LNCaP clone FGC (cell line): ENCODE data around the gene MEX3A.

ENCODE experiments used
- DNase-seq: peaks from one replicate; pipeline ENCODE4 v3.0.0-alpha.2; 2011; ENCODE audit warnings: low read depth
- H3K4me3 ChIP-seq: 2 replicates; pipeline ENCODE4 v1.5.1; 2011; ENCODE audit warnings: mild to moderate bottlenecking, low read depth, low read length, control low read depth
- CTCF ChIP-seq: IDR thresholded peaks from 2 replicates; pipeline ENCODE4 v1.5.1; 2012; ENCODE audit warnings: mild to moderate bottlenecking; ENCODE audit not compliant: control insufficient read depth, insufficient read depth; ENCODE audit errors: extremely low read depth

MEX3A gene

GRCh38 chr1:156062189-156062588 lies 20.1 kb downstream of the MEX3A start:
- no peak for DNase-seq
- no peak for TF ChIP-seq CTCF
- peak overlapping the region; percentile 93 for H3K4me3 ChIP-seq

- peak within 1 kb of the TSS; percentile 93 for H3K4me3 ChIP-seq
- TF ChIP-seq CTCF, result no peak; the same call in 1 of the 2 replicates
- peak; percentile 78 for DNase-seq
Measured at GRCh38 chr1:156060937-156061636, 21.2 kb downstream of the MEX3A start, which contains the start of gene RAB25. RAB25 (plus strand) TSS chr1:156061160; CDS start chr1:156061401, 241 bp downstream.

DNA sequence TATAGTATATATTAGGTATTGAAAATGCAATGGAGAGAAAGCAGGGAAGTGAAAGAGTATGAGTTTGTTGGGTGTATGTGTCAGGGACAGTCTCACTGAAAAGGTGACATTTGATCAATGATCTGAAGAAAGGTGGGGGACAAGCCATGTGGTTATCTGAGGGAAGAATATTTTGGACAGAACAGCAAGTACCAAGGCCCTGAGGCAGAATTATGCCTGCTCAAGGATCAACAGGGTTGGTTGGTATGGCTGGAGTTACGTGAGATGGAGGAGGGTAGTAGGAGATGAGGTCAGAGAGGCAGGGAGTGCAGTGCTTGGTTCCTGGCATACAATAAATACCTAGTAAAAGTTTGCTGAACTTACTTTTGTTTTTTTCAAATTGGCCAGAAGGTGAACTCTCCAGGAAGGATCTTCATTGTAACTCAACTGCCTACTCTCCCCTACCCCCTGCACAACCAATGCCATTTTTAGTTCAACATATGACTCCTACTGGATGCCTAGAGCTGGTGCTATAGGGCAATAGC lies 25.9 kb downstream of the MEX3A start:
- DNase-seq, result no peak
- no peak overlapping the region for H3K4me3 ChIP-seq
- no peak for TF ChIP-seq CTCF

GRCh38 chr1:156055281-156056048 lies 26.8 kb downstream of the MEX3A start:
- peak overlapping the region; percentile 92 for H3K4me3 ChIP-seq
- DNase-seq, result no peak
- no peak for TF ChIP-seq CTCF

DNA sequence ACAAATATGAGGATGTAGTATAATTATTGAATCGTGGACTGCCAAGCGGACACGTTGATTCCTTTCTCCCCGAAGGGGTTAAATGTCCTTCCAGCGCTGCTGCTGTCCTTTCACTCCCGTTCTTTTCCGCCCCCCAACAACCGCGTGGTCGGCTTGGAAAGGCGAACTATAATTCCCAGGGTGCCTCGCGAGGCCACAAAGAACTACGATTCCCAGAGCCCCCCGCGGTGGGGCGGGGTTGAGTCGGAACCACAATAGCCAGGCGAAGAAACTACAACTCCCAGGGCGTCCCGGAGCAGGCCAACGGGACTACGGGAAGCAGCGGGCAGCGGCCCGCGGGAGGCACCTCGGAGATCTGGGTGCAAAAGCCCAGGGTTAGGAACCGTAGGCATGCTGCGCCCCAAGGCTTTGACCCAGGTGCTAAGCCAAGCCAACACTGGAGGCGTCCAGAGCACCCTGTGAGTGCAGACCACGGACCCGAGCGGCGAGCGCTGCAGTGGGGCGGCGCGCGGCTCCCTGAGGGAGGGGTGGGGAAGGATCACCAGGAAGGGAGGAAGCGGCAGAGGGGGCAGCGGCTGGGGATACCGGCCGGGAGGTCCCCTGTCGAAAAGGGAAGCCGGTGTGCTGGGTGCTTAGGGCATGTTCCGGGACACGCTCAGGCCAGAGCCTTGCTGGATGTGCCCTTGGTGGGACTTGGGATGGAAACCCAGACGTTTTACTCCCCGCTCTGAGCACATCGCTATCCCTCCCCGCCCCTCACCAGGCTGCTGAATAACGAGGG lies 27.6 kb downstream of the MEX3A start, which contains the start of gene LAMTOR2:
TSS of gene LAMTOR2 (plus strand) at position 283 of the 781 bp plus-strand sequence. CDS start at position 391, 108 bp downstream.
- peak; percentile 84 for DNase-seq
- peak within 1 kb of the TSS; percentile 92 for H3K4me3 ChIP-seq
- TF ChIP-seq CTCF, result 0 out of 2 replicates have a peak, but pooled peaks have one; percentile 2

- peak; percentile 59 for DNase-seq
- peak within 1 kb of the TSS; percentile 92 for H3K4me3 ChIP-seq
- peak; percentile 82 for TF ChIP-seq CTCF
Measured at GRCh38 chr1:156053768-156054499, 28.3 kb downstream of the MEX3A start, which contains the start of gene UBQLN4. UBQLN4 (minus strand) TSS chr1:156053798; CDS start chr1:156053701, 97 bp downstream.
